SU-DHL-6 (cell line): Measurements from ENCODE around the gene ANKS1A.

ENCODE experiments used
- H2AFZ ChIP-seq: fragments of 200-600 bp; sonication (generic); 2 replicates; pipeline ENCODE4 v1.6.1; 2014; ENCODE audit warnings: low read depth, mild to moderate bottlenecking, moderate library complexity, mixed read lengths, antibody characterized with exemption, low read length; ENCODE audit not compliant: severe bottlenecking
- H3F3A ChIP-seq: fragments of 200-600 bp; shearing (Covaris generic); 2 replicates; pipeline ENCODE4 v1.6.0; 2016; ENCODE audit warnings: antibody characterized with exemption, mild to moderate bottlenecking; ENCODE audit not compliant: insufficient read depth
- H3K27ac ChIP-seq: fragments of 200-600 bp; sonication (generic); 2 replicates; pipeline ENCODE4 v1.5.1; 2016; ENCODE audit warnings: low read depth, mild to moderate bottlenecking, low read length, moderate library complexity, mixed read lengths
- H3K27me3 ChIP-seq: fragments of 200-600 bp; sonication (generic), shearing (Covaris generic); 2 replicates; pipeline ENCODE4 v1.6.0; 2014; ENCODE audit warnings: mild to moderate bottlenecking, low read length
- H3K36me3 ChIP-seq: fragments of 200-600 bp; sonication (generic); 2 replicates; pipeline ENCODE4 v1.6.1; 2014; ENCODE audit warnings: mild to moderate bottlenecking, low read length, mixed read lengths
- H3K4me2 ChIP-seq: fragments of 300-600, 200-600 bp; shearing (Covaris generic), sonication (generic); 2 replicates; pipeline ENCODE4 v1.6.0; 2014; ENCODE audit warnings: low read length, low read depth, mild to moderate bottlenecking; ENCODE audit not compliant: poor library complexity, severe bottlenecking
- H3K4me3 ChIP-seq: fragments of 200-600 bp; sonication (generic); 2 replicates; pipeline ENCODE4 v1.5.1; 2014; ENCODE audit warnings: antibody characterized with exemption, low read length, mild to moderate bottlenecking, mixed read lengths; ENCODE audit not compliant: insufficient read depth, poor library complexity, severe bottlenecking
- H3K79me2 ChIP-seq: fragments of 200-600 bp; sonication (generic); 2 replicates; pipeline ENCODE4 v1.6.1; 2014; ENCODE audit warnings: mild to moderate bottlenecking, low read length, moderate library complexity; ENCODE audit not compliant: insufficient read depth
- H3K9ac ChIP-seq: fragments of 200-600 bp; sonication (generic); 2 replicates; pipeline ENCODE4 v1.7.0; 2014; ENCODE audit warnings: mild to moderate bottlenecking, low read length
- H3K9me2 ChIP-seq: fragments of 200-600 bp; sonication (generic); replicated peaks from 2 replicates; pipeline ENCODE4 v1.6.1; 2014; ENCODE audit warnings: low read length; ENCODE audit not compliant: insufficient read depth
- H3K9me3 ChIP-seq: fragments of 200-600 bp; sonication (generic); 2 replicates; pipeline ENCODE4 v1.6.1; 2014; ENCODE audit warnings: low read length, mixed read lengths; ENCODE audit not compliant: insufficient read depth
- H4K20me1 ChIP-seq: fragments of 200-600 bp; sonication (generic); 2 replicates; pipeline ENCODE4 v1.6.1; 2014; ENCODE audit warnings: low read depth, mild to moderate bottlenecking, antibody characterized with exemption, low read length, moderate library complexity, mixed read lengths
- EZH2phosphoT487 ChIP-seq: fragments of 200-600 bp; sonication (generic), shearing (Covaris generic); conservative IDR thresholded peaks from 2 replicates; pipeline ENCODE4 v1.6.1; 2018; ENCODE audit warnings: mild to moderate bottlenecking, antibody characterized with exemption, low read length, moderate library complexity, mixed read lengths
- TF ChIP-seq, protein P1 (sequence below): fragments of 200-600 bp; sonication (generic); IDR thresholded peaks from one replicate; pipeline ENCODE4 v1.5.1; 2017; ENCODE audit warnings: antibody characterized with exemption, mild to moderate bottlenecking, low read length, moderate library complexity; ENCODE audit not compliant: insufficient read depth, poor library complexity, severe bottlenecking

Gene ANKS1A

DNA sequence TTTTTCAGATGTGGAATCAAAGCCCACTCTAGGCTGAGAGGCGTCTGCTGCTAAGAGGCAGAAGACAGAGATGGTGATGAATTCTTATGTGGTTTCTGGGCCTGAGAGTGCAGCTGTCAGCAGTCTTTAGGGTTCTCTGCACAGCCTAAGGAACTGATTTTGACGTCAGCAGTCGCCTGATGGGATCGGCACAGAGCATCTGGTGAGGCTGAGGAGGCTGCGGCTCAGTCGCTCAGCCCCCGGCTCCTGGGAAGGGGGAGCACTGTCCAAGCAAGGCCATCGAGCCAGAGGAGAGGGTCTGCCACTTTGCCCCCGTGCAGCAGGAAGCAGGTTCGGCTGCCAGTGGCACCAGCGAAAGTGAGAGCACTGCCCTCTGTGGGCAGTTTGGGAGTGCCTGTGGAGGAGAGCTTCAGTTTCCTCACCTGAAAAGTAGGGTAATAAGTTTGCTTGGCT lies 159.6 kb downstream of the ANKS1A start:
- H3K36me3 ChIP-seq: no peaks in the 10 kb centered on the region
- no peaks in the 10 kb centered on the region for H3F3A ChIP-seq
- no peaks in the 10 kb centered on the region for H3K9me2 ChIP-seq
- no peak for TF ChIP-seq EZH2phosphoT487
- TF ChIP-seq, protein P1, sequence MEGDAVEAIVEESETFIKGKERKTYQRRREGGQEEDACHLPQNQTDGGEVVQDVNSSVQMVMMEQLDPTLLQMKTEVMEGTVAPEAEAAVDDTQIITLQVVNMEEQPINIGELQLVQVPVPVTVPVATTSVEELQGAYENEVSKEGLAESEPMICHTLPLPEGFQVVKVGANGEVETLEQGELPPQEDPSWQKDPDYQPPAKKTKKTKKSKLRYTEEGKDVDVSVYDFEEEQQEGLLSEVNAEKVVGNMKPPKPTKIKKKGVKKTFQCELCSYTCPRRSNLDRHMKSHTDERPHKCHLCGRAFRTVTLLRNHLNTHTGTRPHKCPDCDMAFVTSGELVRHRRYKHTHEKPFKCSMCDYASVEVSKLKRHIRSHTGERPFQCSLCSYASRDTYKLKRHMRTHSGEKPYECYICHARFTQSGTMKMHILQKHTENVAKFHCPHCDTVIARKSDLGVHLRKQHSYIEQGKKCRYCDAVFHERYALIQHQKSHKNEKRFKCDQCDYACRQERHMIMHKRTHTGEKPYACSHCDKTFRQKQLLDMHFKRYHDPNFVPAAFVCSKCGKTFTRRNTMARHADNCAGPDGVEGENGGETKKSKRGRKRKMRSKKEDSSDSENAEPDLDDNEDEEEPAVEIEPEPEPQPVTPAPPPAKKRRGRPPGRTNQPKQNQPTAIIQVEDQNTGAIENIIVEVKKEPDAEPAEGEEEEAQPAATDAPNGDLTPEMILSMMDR: no peak
- H3K27me3 ChIP-seq: no peaks in the 10 kb centered on the region
- H4K20me1 ChIP-seq: no peaks in the 10 kb centered on the region
- H3K27ac ChIP-seq: no peak overlapping the region
- no peaks in the 10 kb centered on the region for H3K9me3 ChIP-seq
- H3K9ac ChIP-seq: no peak overlapping the region
- no peak overlapping the region for H3K4me3 ChIP-seq
- H3K79me2 ChIP-seq: no peaks in the 10 kb centered on the region
- H3K4me2 ChIP-seq: no peak overlapping the region
- no peak overlapping the region for H2AFZ ChIP-seq

- H3K36me3 ChIP-seq: no peaks in the 10 kb centered on the region
- no peak overlapping the region for H3K27ac ChIP-seq
- no peaks in the 10 kb centered on the region for H3K27me3 ChIP-seq
- H4K20me1 ChIP-seq: no peaks in the 10 kb centered on the region
- no peak overlapping the region for H3K4me2 ChIP-seq
- no peak overlapping the region for H3K9ac ChIP-seq
- H3F3A ChIP-seq: no peaks in the 10 kb centered on the region
- no peaks in the 10 kb centered on the region for H3K9me3 ChIP-seq
- no peaks in the 10 kb centered on the region for H3K79me2 ChIP-seq
- TF ChIP-seq, protein P1: no peak
- TF ChIP-seq EZH2phosphoT487: no peak
- H3K4me3 ChIP-seq: no peak overlapping the region
- H3K9me2 ChIP-seq: no peaks in the 10 kb centered on the region
- H2AFZ ChIP-seq: no peak overlapping the region
Measured at GRCh38 chr6:35049156-35049735, 160.2 kb downstream of the ANKS1A start.

DNA sequence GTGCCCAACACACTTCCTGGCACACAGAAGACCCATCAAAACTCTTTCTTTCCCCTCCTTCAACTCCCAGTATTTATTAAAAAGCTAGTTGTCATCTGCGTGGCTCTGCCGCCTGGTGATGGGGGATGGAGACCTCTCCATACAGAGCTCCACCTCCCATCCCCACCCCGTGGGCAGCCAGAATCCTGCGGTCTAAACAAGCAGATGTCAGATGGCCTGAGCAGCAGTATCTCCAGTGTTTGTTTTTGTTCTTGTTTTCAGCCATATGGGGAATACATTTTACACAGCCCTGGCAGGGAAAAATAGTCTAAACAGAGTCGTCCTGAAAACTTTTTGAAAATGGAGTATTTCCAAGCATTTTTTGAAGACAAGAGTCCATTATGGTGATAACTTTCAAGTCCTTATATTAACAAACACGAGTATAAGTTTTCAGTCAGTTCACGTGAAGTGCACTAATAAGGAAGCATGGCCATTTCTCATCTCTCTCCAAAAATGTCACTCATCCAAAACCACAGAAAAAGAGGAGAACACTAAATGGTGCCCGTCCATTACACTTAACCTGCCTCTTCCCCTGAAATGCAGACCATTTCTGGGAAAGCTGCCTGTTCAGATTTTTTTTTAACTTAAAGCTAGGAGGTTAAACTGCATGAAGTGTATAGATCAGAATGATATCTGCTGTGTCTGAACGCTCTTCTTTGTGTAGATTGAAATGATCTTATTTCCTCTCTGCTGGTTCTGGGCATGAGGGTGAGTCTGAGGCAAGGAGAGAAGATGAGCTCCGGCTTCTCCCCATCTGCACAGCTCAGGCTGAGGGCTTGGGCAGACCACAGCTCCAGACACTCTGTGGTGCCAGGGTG lies 161.1 kb downstream of the ANKS1A start:
- Histone ChIP-seq H3K4me2 (no peak overlapping the region), H3K9ac (no peak overlapping the region), H3K27ac (no peak overlapping the region), H3K9me3 (no peaks in the 10 kb centered on the region), H3K4me3 (no peak overlapping the region), H4K20me1 (no peaks in the 10 kb centered on the region), H3F3A (no peaks in the 10 kb centered on the region), H3K36me3 (no peaks in the 10 kb centered on the region), H3K27me3 (no peaks in the 10 kb centered on the region), H2AFZ (no peak overlapping the region), H3K9me2 (no peaks in the 10 kb centered on the region), H3K79me2 (no peaks in the 10 kb centered on the region)
- TF ChIP-seq, protein P1: no peak
- TF ChIP-seq EZH2phosphoT487: no peak
